Mesenchymal stem cell (in vitro differentiated cells and primary cell): ENCODE measurements around the gene BICD1.

Experiments
- DNase-seq: peaks from one replicate; pipeline ENCODE4 v3.0.0-alpha.2; 2013
- H2AFZ ChIP-seq: one replicate; pipeline ENCODE4 v1.6.1; 2013; ENCODE audit warnings: low read depth, mild to moderate bottlenecking, control low read depth, inconsistent platforms, low read length, moderate library complexity
- H2AK5ac ChIP-seq: 2 replicates; pipeline ENCODE4 v1.6.1; 2013; ENCODE audit warnings: low read length, moderate library complexity, mild to moderate bottlenecking, inconsistent platforms; ENCODE audit not compliant: severe bottlenecking
- H2BK120ac ChIP-seq: one replicate; pipeline ENCODE4 v1.6.1; 2013; ENCODE audit warnings: low read depth, mild to moderate bottlenecking, inconsistent platforms, low read length, moderate library complexity
- H2BK12ac ChIP-seq, 2 experiments: one replicate each; pipeline ENCODE4 v1.6.1; 2013; ENCODE audit warnings: inconsistent platforms in 2 of 2, low read length in 2 of 2, mild to moderate bottlenecking in 2 of 2, moderate library complexity in 2 of 2, control low read depth in 1 of 2
- H2BK15ac ChIP-seq: one replicate; pipeline ENCODE4 v1.6.1; 2013; ENCODE audit warnings: mild to moderate bottlenecking, low read depth, inconsistent platforms; ENCODE audit not compliant: poor library complexity, severe bottlenecking
- H2BK5ac ChIP-seq: 2 replicates; pipeline ENCODE4 v1.6.1; 2013; ENCODE audit warnings: low read depth, mild to moderate bottlenecking, low read length, control low read depth, inconsistent platforms; ENCODE audit not compliant: poor library complexity, severe bottlenecking
- H3K14ac ChIP-seq, 2 experiments: one replicate each; pipeline ENCODE4 v1.6.1; 2013; ENCODE audit warnings: inconsistent platforms in 2 of 2, low read length in 2 of 2, control low read depth in 1 of 2, mild to moderate bottlenecking in 1 of 2, moderate library complexity in 1 of 2
- H3K18ac ChIP-seq, 2 experiments: one replicate each; pipeline ENCODE4 v1.6.1; 2013; ENCODE audit warnings: inconsistent platforms in 2 of 2, low read length in 2 of 2, control low read depth in 1 of 2, low read depth in 1 of 2, mild to moderate bottlenecking in 1 of 2
- H3K23ac ChIP-seq, 2 experiments: one replicate each; pipeline ENCODE4 v1.6.1; 2013; ENCODE audit warnings: inconsistent platforms in 2 of 2, low read length in 2 of 2, mild to moderate bottlenecking in 2 of 2, moderate library complexity in 2 of 2, control low read depth in 1 of 2
- H3K27ac ChIP-seq: 2 replicates; pipeline ENCODE4 v1.5.1; 2013; ENCODE audit warnings: mild to moderate bottlenecking, moderate library complexity, low read length, control low read depth, inconsistent platforms; ENCODE audit not compliant: poor library complexity, severe bottlenecking
- H3K27me3 ChIP-seq, 2 experiments: 2 replicates each; pipeline versions ENCODE4 v1.6.1 to v1.7.0; 2013; ENCODE audit warnings: low read length in 2 of 2, mild to moderate bottlenecking in 2 of 2, moderate library complexity in 2 of 2, control low read depth in 1 of 2, inconsistent platforms in 1 of 2; ENCODE audit not compliant: control insufficient read depth in 1 of 2, insufficient read depth in 1 of 2
- H3K36me3 ChIP-seq, 2 experiments: 2 replicates each; pipeline versions ENCODE4 v1.6.1 to v1.7.0; 2013; ENCODE audit warnings: low read length in 2 of 2, control low read depth in 1 of 2, inconsistent platforms in 1 of 2, low read depth in 1 of 2, mild to moderate bottlenecking in 1 of 2; ENCODE audit not compliant: insufficient read depth in 2 of 2, control insufficient read depth in 1 of 2
- H3K4ac ChIP-seq, 2 experiments: one replicate each; pipeline ENCODE4 v1.6.1; 2013; ENCODE audit warnings: inconsistent platforms in 2 of 2, low read length in 2 of 2, mild to moderate bottlenecking in 2 of 2, moderate library complexity in 2 of 2, control low read depth in 1 of 2, low read depth in 1 of 2
- H3K4me1 ChIP-seq: 2 replicates; pipeline ENCODE4 v1.6.1; 2013; ENCODE audit warnings: low read depth, low read length, control low read depth; ENCODE audit not compliant: control insufficient read depth, insufficient read depth
- H3K4me2 ChIP-seq: 2 replicates; pipeline ENCODE4 v1.6.1; 2013; ENCODE audit warnings: low read length, mild to moderate bottlenecking, inconsistent platforms; ENCODE audit not compliant: poor library complexity, severe bottlenecking
- H3K4me3 ChIP-seq, 2 experiments: 2 replicates each; pipeline versions ENCODE4 v1.5.1 to v1.7.0; 2013; ENCODE audit warnings: low read length in 2 of 2, mild to moderate bottlenecking in 2 of 2, control low read depth in 1 of 2, low read depth in 1 of 2; ENCODE audit not compliant: insufficient read depth in 1 of 2
- H3K79me1 ChIP-seq: replicated peaks from 2 replicates; pipeline ENCODE4 v1.6.1; 2013; ENCODE audit warnings: mild to moderate bottlenecking, control low read depth, low read length, inconsistent platforms; ENCODE audit not compliant: poor library complexity, severe bottlenecking
- H3K9ac ChIP-seq: 2 replicates; pipeline ENCODE4 v1.7.0; 2013; ENCODE audit warnings: mild to moderate bottlenecking, low read length, moderate library complexity
- H3K9me3 ChIP-seq: 2 replicates; pipeline ENCODE4 v1.7.0; 2013; ENCODE audit warnings: mild to moderate bottlenecking, low read length; ENCODE audit not compliant: control insufficient read depth
- H4K8ac ChIP-seq: one replicate; pipeline ENCODE4 v1.6.1; 2013; ENCODE audit warnings: inconsistent platforms, mild to moderate bottlenecking, low read length, moderate library complexity
- H4K91ac ChIP-seq: one replicate; pipeline ENCODE4 v1.6.1; 2013; ENCODE audit warnings: mild to moderate bottlenecking, low read length, inconsistent platforms
- WGBS: methylation state at CpG from one replicate; pipeline ENCODE4 v1.1.7; 2013; ENCODE audit warnings: mixed read lengths; 5-methylcytosine and 5-hydroxymethylcytosine counted together

Gene BICD1

DNA sequence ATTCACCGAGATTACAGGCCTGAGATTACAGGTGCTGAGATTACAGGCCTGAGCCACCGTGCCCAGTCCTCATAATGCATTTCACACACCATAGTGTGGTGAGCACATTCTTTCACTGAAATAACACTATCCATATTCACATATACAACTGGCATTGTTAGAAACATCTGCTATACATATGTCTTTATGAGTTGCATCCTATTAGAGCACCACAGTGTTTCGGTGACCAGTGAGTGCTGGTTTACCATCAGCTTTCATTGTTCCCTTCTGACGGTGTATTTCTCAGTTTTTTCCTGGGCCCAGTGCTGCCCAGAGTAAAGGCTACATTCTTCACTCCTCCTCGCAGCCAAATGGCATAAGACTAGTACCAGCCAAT, 196.5 kb downstream of the BICD1 start:
- Histone ChIP-seq H3K9me3 (no peaks in the 10 kb centered on the region), H3K4ac (no peak overlapping the region), H3K27me3 (no peaks in the 10 kb centered on the region), H4K91ac (no peak overlapping the region), H2BK120ac (no peak overlapping the region), H2AK5ac (no peak overlapping the region), H3K79me1 (peaks cover 23% of the 10 kb centered on the region), H3K27ac (no peak overlapping the region), H2BK5ac (no peak overlapping the region), H3K4me3 (no peak overlapping the region), H2BK15ac (no peak overlapping the region), H3K36me3 (peaks cover 13 to 21% of the 10 kb centered on the region in 2 experiments), H3K4me1 (peaks cover 4% of the 10 kb centered on the region), H3K4me2 (no peak overlapping the region), H4K8ac (no peak overlapping the region), H3K23ac (no peak overlapping the region), H2BK12ac (no peak overlapping the region), H3K9ac (no peak overlapping the region), H3K14ac (no peak overlapping the region), H3K18ac (no peak overlapping the region), H2AFZ (no peak overlapping the region)
- WGBS = 98% methylated on average over 5 of the region's 5 CpGs
- no peak for DNase-seq

DNA sequence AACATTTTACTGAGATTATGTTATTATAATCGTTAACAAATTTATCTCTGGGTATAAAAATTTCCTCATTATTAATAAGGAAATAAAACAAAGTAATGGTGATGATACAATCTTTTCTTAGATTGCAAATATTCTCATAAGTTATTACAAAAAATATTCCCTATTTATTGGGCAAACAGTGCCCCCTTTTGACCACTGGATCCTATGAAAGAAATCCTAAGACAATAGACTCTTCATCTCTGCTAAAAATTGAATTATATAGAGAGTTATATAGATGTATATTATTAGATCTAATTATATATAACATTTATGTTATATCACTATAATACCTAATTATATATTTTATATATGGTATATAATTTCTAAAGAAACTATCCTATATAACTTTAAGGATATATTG, 198.5 kb downstream of the BICD1 start:
- no peak overlapping the region for H2BK120ac ChIP-seq
- H4K8ac ChIP-seq = no peak overlapping the region
- peaks cover 13 to 22% of the 10 kb centered on the region in 2 experiments for H3K36me3 ChIP-seq
- no peak overlapping the region for H4K91ac ChIP-seq
- no peak for DNase-seq
- H2AK5ac ChIP-seq = no peak overlapping the region
- H3K79me1 ChIP-seq = peaks cover 23% of the 10 kb centered on the region
- no peaks in the 10 kb centered on the region for H3K27me3 ChIP-seq
- no peak overlapping the region for H2BK12ac ChIP-seq
- H3K18ac ChIP-seq = no peak overlapping the region
- H3K27ac ChIP-seq = no peak overlapping the region
- H3K4ac ChIP-seq = no peak overlapping the region
- no peak overlapping the region for H3K9ac ChIP-seq
- H3K4me1 ChIP-seq = peaks cover 5% of the 10 kb centered on the region
- no peak overlapping the region for H3K4me2 ChIP-seq
- H3K14ac ChIP-seq = no peak overlapping the region
- H3K4me3 ChIP-seq = no peak overlapping the region
- no peaks in the 10 kb centered on the region for H3K9me3 ChIP-seq
- H2BK5ac ChIP-seq = no peak overlapping the region
- no CpG with 5 or more reads among the region's 1 CpG for WGBS
- H2BK15ac ChIP-seq = no peak overlapping the region
- H2AFZ ChIP-seq = no peak overlapping the region
- no peak overlapping the region for H3K23ac ChIP-seq

DNA sequence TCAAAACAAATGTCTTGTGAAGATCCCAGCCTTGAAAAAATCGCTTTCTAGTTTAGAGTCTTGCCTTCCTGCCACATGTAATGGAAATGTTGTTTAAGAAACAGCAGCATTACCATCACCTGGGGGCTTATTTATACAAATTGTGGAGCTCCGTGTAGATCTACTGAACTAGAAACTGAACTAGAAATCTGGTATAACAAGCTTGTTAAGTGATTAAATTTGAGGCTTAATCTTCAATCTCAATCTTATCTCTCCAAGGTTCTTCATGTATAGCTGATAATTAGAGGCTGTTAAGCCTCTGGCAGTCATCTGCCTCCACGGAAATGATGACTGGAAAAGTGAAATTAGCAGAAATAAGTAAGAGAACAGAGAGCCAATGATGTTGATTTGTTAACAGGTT, 200.7 kb downstream of the BICD1 start:
- Histone ChIP-seq H3K23ac (no peak overlapping the region), H2BK5ac (no peak overlapping the region), H3K4ac (no peak overlapping the region), H4K8ac (no peak overlapping the region), H2BK120ac (no peak overlapping the region), H3K79me1 (peaks cover 20% of the 10 kb centered on the region), H2BK12ac (no peak overlapping the region), H2AFZ (no peak overlapping the region), H2AK5ac (no peak overlapping the region), H3K36me3 (peaks cover 13 to 22% of the 10 kb centered on the region in 2 experiments), H3K4me3 (no peak overlapping the region), H3K27ac (no peak overlapping the region), H3K27me3 (no peaks in the 10 kb centered on the region), H2BK15ac (no peak overlapping the region), H3K14ac (no peak overlapping the region), H3K9ac (no peak overlapping the region), H4K91ac (no peak overlapping the region), H3K4me1 (peaks cover 2% of the 10 kb centered on the region), H3K9me3 (no peaks in the 10 kb centered on the region), H3K4me2 (no peak overlapping the region), H3K18ac (no peak overlapping the region)
- 86% methylated on average over 2 of the region's 3 CpGs for WGBS
- no peak for DNase-seq

- no peak overlapping the region for H4K91ac ChIP-seq
- H3K4me2 ChIP-seq = no peak overlapping the region
- DNase-seq = no peak
- H4K8ac ChIP-seq = no peak overlapping the region
- no peak overlapping the region for H3K23ac ChIP-seq
- peaks cover 4% of the 10 kb centered on the region for H3K4me1 ChIP-seq
- H3K4me3 ChIP-seq = no peak overlapping the region
- no peak overlapping the region for H3K9ac ChIP-seq
- no peak overlapping the region for H2BK120ac ChIP-seq
- no peaks in the 10 kb centered on the region for H3K27me3 ChIP-seq
- no peak overlapping the region for H3K18ac ChIP-seq
- no peak overlapping the region for H3K14ac ChIP-seq
- no peak overlapping the region for H2BK15ac ChIP-seq
- H2AFZ ChIP-seq = no peak overlapping the region
- H2BK5ac ChIP-seq = no peak overlapping the region
- WGBS = 78% methylated on average over 9 of the region's 10 CpGs
- peak overlapping the region; percentile 26 for H3K27ac ChIP-seq
- peaks cover 15% of the 10 kb centered on the region for H3K79me1 ChIP-seq
- H3K4ac ChIP-seq = no peak overlapping the region
- no peak overlapping the region for H2AK5ac ChIP-seq
- H2BK12ac ChIP-seq = no peak overlapping the region
- no peaks in the 10 kb centered on the region for H3K9me3 ChIP-seq
- peaks cover 8 to 22% of the 10 kb centered on the region in 2 experiments for H3K36me3 ChIP-seq
These were observed 203.4 kb downstream of the BICD1 start for GRCh38 chr12:32309811-32310736.
